HepG2 (cell line): ENCODE results near the gene LIMS2. TPM values are rescaled to one million over a fixed set of nuclear protein-coding genes. Genes with fewer than 3 reads are reported as not detected.

ENCODE experiments used
- ATAC-seq: fragments of 200-7000 bp; cut with Tn5 transposase; 3 replicates; pipeline ENCODE4 v1.9.1; 2020; ENCODE audit warnings: mild to moderate bottlenecking, moderate library complexity
- BruUV-seq: library from RNA; stranded (reverse); fragments of 400-500 nt; replicated peaks from 2 replicates; lab custom pipeline; 2021; lab: Mats Ljungman, UMichigan
- CTCF ChIA-PET: fragments of 300-600 bp; formaldehyde crosslinking; extraction: SDS; loops from one replicate; lab custom pipeline; 2021; ENCODE audit warnings: low total read pairs, inconsistent platforms, low intra/inter-chr PET ratio; lab: Yijun Ruan, JAX
- POLR2A ChIA-PET: fragments of 350-600 bp; sonication (Branson Sonifier 250); formaldehyde crosslinking; loops from one replicate; lab custom pipeline; 2020; ENCODE audit warnings: antibody characterized with exemption, inconsistent platforms; lab: Yijun Ruan, JAX
- DNase-seq: peaks from one replicate; pipeline ENCODE4 v3.0.0-alpha.2; 2015; ENCODE audit warnings: low spot score
- FAIRE-seq: peaks from 3 replicates; lab custom pipeline; 2011; peaks lifted over from hg19 to GRCh38; lab: Jason Lieb, UNC
- H2AFZ ChIP-seq: one replicate; pipeline ENCODE4 v1.6.1; 2011; ENCODE audit warnings: low read length, inconsistent platforms
- H3K27ac ChIP-seq: fragments of 300-600 bp; 3 replicates; pipeline ENCODE4 v1.8.0; 2011; ENCODE audit warnings: mixed run types, mild to moderate bottlenecking, mixed read lengths, low read length, inconsistent platforms; ENCODE audit not compliant: insufficient read depth; ENCODE audit errors: extremely low read length
- H3K27me3 ChIP-seq, 2 experiments: fragments of 200-600 bp in 1 of 2; 2 replicates in 1 of 2; 3 replicates in 1 of 2; pipeline versions ENCODE4 v1.6.0 to v1.8.0; 2011; ENCODE audit warnings: low read length in 2 of 2, mild to moderate bottlenecking in 2 of 2, moderate library complexity in 2 of 2, inconsistent platforms in 1 of 2; ENCODE audit not compliant: insufficient read depth in 2 of 2, control insufficient read depth in 1 of 2
- H3K36me3 ChIP-seq, 2 experiments: fragments of 200-600 bp in 1 of 2; replicated peaks in 1 of 2; 2 replicates in 1 of 2; 3 replicates in 1 of 2; pipeline versions ENCODE4 v1.5.1 to v1.8.0; 2011; ENCODE audit warnings: low read length in 2 of 2, inconsistent platforms in 1 of 2; ENCODE audit not compliant: insufficient read depth in 2 of 2, control insufficient read depth in 1 of 2
- H3K4me1 ChIP-seq: 2 replicates; pipeline ENCODE4 v1.5.1; 2012; ENCODE audit warnings: low read length, inconsistent platforms; ENCODE audit not compliant: insufficient read depth
- H3K4me2 ChIP-seq: 2 replicates; pipeline ENCODE4 v1.6.0; 2011; ENCODE audit warnings: low read depth, low read length, inconsistent platforms
- H3K4me3 ChIP-seq, 3 experiments: fragments of 200-600 bp in 1 of 3; sonication (generic), shearing (Covaris generic) in 1 of 3; replicated peaks in 1 of 3; 2 replicates each; pipeline ENCODE4 v1.5.1; 2011 to 2016; ENCODE audit warnings: low read length in 3 of 3, inconsistent platforms in 2 of 3, low read depth in 2 of 3, mild to moderate bottlenecking in 2 of 3, control low read depth in 1 of 3, mixed read lengths in 1 of 3; ENCODE audit not compliant: insufficient read depth in 1 of 3
- H3K79me2 ChIP-seq: one replicate; pipeline ENCODE4 v1.6.1; 2011; ENCODE audit warnings: low read length, inconsistent platforms; ENCODE audit not compliant: insufficient read depth
- H3K9ac ChIP-seq: 2 replicates; pipeline ENCODE4 v1.6.0; 2011; ENCODE audit warnings: mild to moderate bottlenecking, low read depth, low read length, inconsistent platforms; ENCODE audit not compliant: insufficient read depth
- H3K9me3 ChIP-seq: 2 replicates; pipeline ENCODE4 v1.5.1; 2012; ENCODE audit warnings: mild to moderate bottlenecking, low read length
- H4K20me1 ChIP-seq: 2 replicates; pipeline ENCODE4 v1.6.0; 2011; ENCODE audit warnings: inconsistent platforms, mild to moderate bottlenecking, low read length, moderate library complexity; ENCODE audit not compliant: insufficient read depth
- CCAR2 ChIP-seq: fragments of 200-400 bp; formaldehyde crosslinking; optimal IDR thresholded peaks from 2 replicates; pipeline ENCODE3; 2018; ENCODE audit warnings: low read depth, mild to moderate bottlenecking, low read length, moderate library complexity
- ISX ChIP-seq: sonication (generic); formaldehyde crosslinking; conservative IDR thresholded peaks from 2 replicates; pipeline ENCODE4 v1.5.0; 2020; ENCODE audit warnings: missing genetic modification reagents
- KDM4B ChIP-seq: sonication (generic); formaldehyde crosslinking; IDR thresholded peaks from 2 replicates; pipeline ENCODE4 v1.4.0; 2020; ENCODE audit warnings: missing genetic modification reagents
- NKX3-1 ChIP-seq: sonication (generic); formaldehyde crosslinking; IDR thresholded peaks from 2 replicates; pipeline ENCODE4 v1.5.0; 2020; ENCODE audit warnings: missing genetic modification reagents
- NR1H2 ChIP-seq: sonication (generic); formaldehyde crosslinking; IDR thresholded peaks from 2 replicates; pipeline ENCODE4 v1.8.1; 2022; ENCODE audit warnings: low read depth, missing genetic modification reagents, borderline replicate concordance
- PHF5A ChIP-seq: IDR thresholded peaks from one replicate; pipeline ENCODE4 v1.6.1; 2018; ENCODE audit warnings: low read depth, missing genetic modification reagents; ENCODE audit not compliant: unreplicated experiment
- PTBP1 ChIP-seq: fragments of 200-400 bp; formaldehyde crosslinking; IDR thresholded peaks from 2 replicates; pipeline ENCODE4 v1.6.1; 2018; ENCODE audit warnings: low read length, low read depth; ENCODE audit not compliant: poor library complexity, severe bottlenecking
- RBM39 ChIP-seq: fragments of 200-400 bp; formaldehyde crosslinking; IDR thresholded peaks from one replicate; pipeline ENCODE4 v1.6.1; 2018; ENCODE audit warnings: antibody characterized with exemption, mild to moderate bottlenecking, low read depth, low read length; ENCODE audit not compliant: poor library complexity, severe bottlenecking
- SETDB1 ChIP-seq: sonication (generic); formaldehyde crosslinking; IDR thresholded peaks from 2 replicates; pipeline ENCODE4 v1.5.1; 2020; ENCODE audit warnings: missing genetic modification reagents, mild to moderate bottlenecking, borderline replicate concordance
- SMARCC2 ChIP-seq: fragments of 450-650 bp; IDR thresholded peaks from 2 replicates; pipeline ENCODE4 v1.6.1; 2017; ENCODE audit warnings: antibody characterized with exemption, mild to moderate bottlenecking
- SOX13 ChIP-seq, 3 experiments: fragments of 450-650 bp in 1 of 3; sonication (generic) in 1 of 3; formaldehyde crosslinking in 1 of 3; IDR thresholded peaks in 2 of 3; conservative IDR thresholded peaks in 1 of 3; 2 replicates each; pipeline versions ENCODE4 v1.5.0 to v1.6.1; 2016 to 2020; ENCODE audit warnings: antibody characterized with exemption in 1 of 3, mild to moderate bottlenecking in 1 of 3, missing compliant biosample characterization in 1 of 3, missing genetic modification reagents in 1 of 3, moderate library complexity in 1 of 3
- ZFP82 ChIP-seq: sonication (generic); formaldehyde crosslinking; IDR thresholded peaks from 2 replicates; pipeline ENCODE4 v1.5.1; 2020; ENCODE audit warnings: mild to moderate bottlenecking, missing genetic modification reagents, borderline replicate concordance
- ZFX ChIP-seq: sonication (generic); formaldehyde crosslinking; IDR thresholded peaks from 2 replicates; pipeline ENCODE4 v1.4.0; 2020; ENCODE audit warnings: mild to moderate bottlenecking, low read depth, missing genetic modification reagents, moderate library complexity
- ZNF10 ChIP-seq: sonication (generic); formaldehyde crosslinking; IDR thresholded peaks from 2 replicates; pipeline ENCODE4 v1.4.0; 2020; ENCODE audit warnings: mild to moderate bottlenecking, low read depth, missing genetic modification reagents, borderline replicate concordance
- ZNF317 ChIP-seq: sonication (generic); formaldehyde crosslinking; IDR thresholded peaks from 2 replicates; pipeline ENCODE4 v1.5.0; 2020; ENCODE audit warnings: mild to moderate bottlenecking, missing genetic modification reagents
- ZNF768 ChIP-seq: sonication (generic); formaldehyde crosslinking; IDR thresholded peaks from 2 replicates; pipeline ENCODE4 v1.4.0; 2020; ENCODE audit warnings: missing genetic modification reagents
- WGBS: methylation state at CpG from one replicate; pipeline ENCODE4 v1.1.6; 2017; ENCODE audit warnings: low lambda C conversion rate; 5-methylcytosine and 5-hydroxymethylcytosine counted together
- in situ Hi-C: cut with HindIII; loops from 2 replicates; pipeline ENCODE4 v1.10.0; 2017; ENCODE audit warnings: low pct_unique_long_range_greater_than_20kb; ENCODE audit not compliant: extremely low pct_ligation_motif_present
- intact Hi-C: fragments of 100-400 bp; cut with micrococcal nuclease; formaldehyde crosslinking; loops from one replicate; pipeline ENCODE4 v1.10.0; 2022; ENCODE audit not compliant: unreplicated experiment
- polyA plus RNA-seq, 8 experiments: library from polyadenylated mRNA; depleted of rRNA in 3 of 8; stranded (reverse) in 7 of 8; unstranded in 1 of 8; fragments of >200 nt; fragmentation: Illumina TruSeq in 4 of 8; extraction: Trizol in 4 of 8; gene quantifications; 2 replicates each; pipeline versions ENCODE4 v1.2.1 to v1.2.3, GENCODE V29; 2011 to 2016; ENCODE audit warnings: low read depth in 4 of 8, missing spikeins in 1 of 8, mixed read lengths in 1 of 8; ENCODE audit not compliant: insufficient read depth in 1 of 8
- total RNA-seq, 5 experiments: library from RNA; depleted of rRNA; stranded (reverse); fragments of >200 nt; fragmentation: Illumina TruSeq; extraction: Trizol; gene quantifications; 2 replicates each; pipeline ENCODE4 v1.2.3, GENCODE V29; 2016; ENCODE audit warnings: low read depth in 1 of 5
- TF ChIP-seq, protein P1 (sequence below): sonication (generic); formaldehyde crosslinking; IDR thresholded peaks from 2 replicates; pipeline ENCODE4 v1.4.0; 2020; ENCODE audit warnings: missing genetic modification reagents
- TF ChIP-seq, protein P2 (sequence below): sonication (generic); IDR thresholded peaks from 2 replicates; pipeline ENCODE4 v1.6.1; 2016; ENCODE audit warnings: low read depth, borderline replicate concordance

Gene LIMS2
- total and polyA plus RNA-seq, 2 of the 13 experiments (the other 11 are each of a cell fraction or from before 2014, with no cell fraction given) = 1.0 to 1.9 TPM

DNA sequence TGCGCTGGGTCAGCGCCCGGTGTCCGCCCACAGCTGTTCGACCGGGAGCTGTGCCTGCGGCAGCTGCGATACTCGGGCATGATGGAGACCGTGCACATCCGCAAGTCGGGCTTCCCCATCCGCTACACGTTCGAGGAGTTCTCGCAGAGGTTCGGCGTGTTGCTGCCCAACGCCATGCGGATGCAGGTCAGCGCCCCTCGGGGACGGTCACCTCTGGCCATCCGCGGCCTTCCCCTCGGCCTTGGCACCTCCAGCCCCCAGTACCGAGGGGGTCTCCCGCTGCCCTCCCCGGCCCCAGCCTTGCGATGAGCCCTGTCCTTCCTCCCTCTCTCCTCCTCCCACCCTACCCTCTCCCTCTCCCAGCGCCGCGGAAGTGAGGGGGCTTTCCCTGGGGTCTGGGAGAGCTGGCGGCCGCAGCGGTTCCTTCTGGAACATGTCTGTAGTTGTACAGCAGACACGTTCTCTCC is 82.5 kb downstream of the LIMS2 start:
- Histone ChIP-seq H4K20me1 (no peaks in the 10 kb centered on the region), H3K27ac (no peak overlapping the region), H3K36me3 (no peaks in the 10 kb centered on the region), H3K79me2 (no peaks in the 10 kb centered on the region), H3K27me3 (peaks cover 2 to 19% of the 10 kb centered on the region in 2 experiments; a peak in 4 of 5 replicates), H3K4me2 (no peak overlapping the region), H3K9ac (no peak overlapping the region), H3K4me3 (no peak overlapping the region), H3K4me1 (peaks cover 11% of the 10 kb centered on the region), H2AFZ (no peak overlapping the region), H3K9me3 (no peaks in the 10 kb centered on the region)
- in situ Hi-C loops = no loop called here
- WGBS = 87% methylated on average over 27 of the region's 37 CpGs
- ChIA-PET CTCF (interaction anchor here (2.1 kb wide), 1 partner anchor 57 kb away, joined by 41 read pairs; no protein-coding TSS in a partner anchor), POLR2A (interaction anchor here (1.1 to 1.2 kb wide), 2 partner anchors 57 to 107 kb away, joined by 3 read pairs; no protein-coding TSS in a partner anchor)
- no peak for TF ChIP-seq ZNF10 (CRISPR knock-in tag)
- TF ChIP-seq ZFX = no peak
- no peak for TF ChIP-seq NKX3-1
- TF ChIP-seq, protein P1, sequence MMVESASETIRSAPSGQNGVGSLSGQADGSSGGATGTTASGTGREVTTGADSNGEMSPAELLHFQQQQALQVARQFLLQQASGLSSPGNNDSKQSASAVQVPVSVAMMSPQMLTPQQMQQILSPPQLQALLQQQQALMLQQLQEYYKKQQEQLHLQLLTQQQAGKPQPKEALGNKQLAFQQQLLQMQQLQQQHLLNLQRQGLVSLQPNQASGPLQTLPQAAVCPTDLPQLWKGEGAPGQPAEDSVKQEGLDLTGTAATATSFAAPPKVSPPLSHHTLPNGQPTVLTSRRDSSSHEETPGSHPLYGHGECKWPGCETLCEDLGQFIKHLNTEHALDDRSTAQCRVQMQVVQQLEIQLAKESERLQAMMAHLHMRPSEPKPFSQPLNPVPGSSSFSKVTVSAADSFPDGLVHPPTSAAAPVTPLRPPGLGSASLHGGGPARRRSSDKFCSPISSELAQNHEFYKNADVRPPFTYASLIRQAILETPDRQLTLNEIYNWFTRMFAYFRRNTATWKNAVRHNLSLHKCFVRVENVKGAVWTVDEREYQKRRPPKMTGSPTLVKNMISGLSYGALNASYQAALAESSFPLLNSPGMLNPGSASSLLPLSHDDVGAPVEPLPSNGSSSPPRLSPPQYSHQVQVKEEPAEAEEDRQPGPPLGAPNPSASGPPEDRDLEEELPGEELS (CRISPR knock-in tag) = no peak
- TF ChIP-seq ZFP82 = no peak
- no peak for TF ChIP-seq KDM4B (CRISPR knock-in tag)
- TF ChIP-seq PTBP1 = no peak
- no peak for TF ChIP-seq PHF5A (CRISPR knock-in tag)
- no peak for TF ChIP-seq ZNF317 (CRISPR knock-in tag)
- TF ChIP-seq, protein P2, sequence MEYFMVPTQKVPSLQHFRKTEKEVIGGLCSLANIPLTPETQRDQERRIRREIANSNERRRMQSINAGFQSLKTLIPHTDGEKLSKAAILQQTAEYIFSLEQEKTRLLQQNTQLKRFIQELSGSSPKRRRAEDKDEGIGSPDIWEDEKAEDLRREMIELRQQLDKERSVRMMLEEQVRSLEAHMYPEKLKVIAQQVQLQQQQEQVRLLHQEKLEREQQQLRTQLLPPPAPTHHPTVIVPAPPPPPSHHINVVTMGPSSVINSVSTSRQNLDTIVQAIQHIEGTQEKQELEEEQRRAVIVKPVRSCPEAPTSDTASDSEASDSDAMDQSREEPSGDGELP = no peak
- no peak for TF ChIP-seq NR1H2 (CRISPR knock-in tag)
- TF ChIP-seq ISX (CRISPR knock-in tag) = no peak
- TF ChIP-seq ZNF768 (CRISPR knock-in tag) = no peak
- TF ChIP-seq RBM39 = no peak
- TF ChIP-seq CCAR2 = no peak
- TF ChIP-seq SMARCC2 = no peak
- TF ChIP-seq SOX13 (IDR thresholded peaks at IDR 0.05) = no peak
- TF ChIP-seq SOX13 (CRISPR knock-in tag; conservative IDR thresholded peaks at IDR 0.05 in 1 of 2, IDR thresholded peaks at IDR 0.05 in 1 of 2) = no peak
- TF ChIP-seq SETDB1 = no peak
- ATAC-seq (no peak), DNase-seq (no peak), FAIRE-seq (no peak)
- intact Hi-C loops = loop anchor here (10.0 kb wide), 1 partner anchor 232 kb away; no protein-coding TSS in a partner anchor
- no TSS peak for BruUV-seq
